HEK293 (cell line): ENCODE results near the gene OR6B3.
"Not testable (repeated sequence)": the region's sequence is repeated elsewhere in the genome, so short reads cannot be mapped to it uniquely, and the experiment has no call there.

ENCODE experiments used
- CTCF ChIA-PET: fragments of 350-600 bp; formaldehyde crosslinking; extraction: SDS; loops from one replicate; lab custom pipeline; 2021; ENCODE audit warnings: antibody characterized with exemption; lab: Yijun Ruan, JAX
- POLR2A ChIA-PET: fragments of 300-600 bp; formaldehyde crosslinking; extraction: SDS; loops from one replicate; lab custom pipeline; 2020; ENCODE audit warnings: antibody characterized with exemption, inconsistent platforms; lab: Yijun Ruan, JAX
- H3K27ac ChIP-seq: fragments of 200-500 bp; sonication (Bioruptor generic); 2 replicates; pipeline ENCODE4 v1.5.1; 2014; ENCODE audit warnings: low read depth, low read length, control low read depth, inconsistent platforms; ENCODE audit errors: extremely low read depth
- H3K36me3 ChIP-seq, 2 experiments: fragments of 200-500 bp in 1 of 2; sonication (Bioruptor generic) in 1 of 2; 1 replicate in 1 of 2; 2 replicates in 1 of 2; pipeline ENCODE4 v1.5.1; 2014 to 2017; ENCODE audit warnings: inconsistent platforms in 2 of 2, low read length in 2 of 2; ENCODE audit not compliant: control insufficient read depth in 2 of 2, insufficient read depth in 1 of 2
- H3K4me1 ChIP-seq: fragments of 200-500 bp; sonication (Bioruptor generic); 2 replicates; pipeline ENCODE4 v1.5.1; 2014; ENCODE audit warnings: mild to moderate bottlenecking, low read length, inconsistent platforms; ENCODE audit not compliant: control insufficient read depth, insufficient read depth
- H3K4me3 ChIP-seq: 2 replicates; pipeline ENCODE4 v1.5.1; 2011; ENCODE audit warnings: low read depth, mild to moderate bottlenecking, control low read depth, low read length, moderate library complexity
- H3K9me3 ChIP-seq: fragments of 200-500 bp; sonication (Bioruptor generic); 2 replicates; pipeline ENCODE4 v1.5.1; 2014; ENCODE audit warnings: low read depth, low read length, inconsistent platforms; ENCODE audit not compliant: control insufficient read depth, insufficient read depth
- BCL11A ChIP-seq: fragments of 450-650 bp; formaldehyde crosslinking; IDR thresholded peaks from 2 replicates; pipeline ENCODE4 v1.5.1; 2016; ENCODE audit warnings: low read depth, missing biosample characterization, missing genetic modification characterization
- KLF8 ChIP-seq: fragments of 450-650 bp; formaldehyde crosslinking; IDR thresholded peaks from 2 replicates; pipeline ENCODE4 v1.5.1; 2016; ENCODE audit warnings: missing biosample characterization, missing genetic modification characterization
- MZF1 ChIP-seq: fragments of 450-650 bp; formaldehyde crosslinking; IDR thresholded peaks from 2 replicates; pipeline ENCODE4 v1.5.1; 2017; ENCODE audit warnings: missing biosample characterization, missing genetic modification characterization, borderline replicate concordance
- OSR2 ChIP-seq: fragments of 450-650 bp; formaldehyde crosslinking; IDR thresholded peaks from 2 replicates; pipeline ENCODE4 v1.5.1; 2016; ENCODE audit warnings: missing biosample characterization, missing genetic modification characterization
- SALL2 ChIP-seq: fragments of 450-650 bp; formaldehyde crosslinking; IDR thresholded peaks from 2 replicates; pipeline ENCODE4 v1.5.0; 2017; ENCODE audit warnings: missing biosample characterization, mild to moderate bottlenecking, missing genetic modification characterization, borderline replicate concordance
- SCRT2 ChIP-seq: fragments of 450-650 bp; formaldehyde crosslinking; IDR thresholded peaks from 2 replicates; pipeline ENCODE4 v1.5.1; 2016; ENCODE audit warnings: missing biosample characterization, missing genetic modification characterization
- YY2 ChIP-seq: fragments of 450-650 bp; formaldehyde crosslinking; IDR thresholded peaks from 2 replicates; pipeline ENCODE4 v1.5.1; 2016; ENCODE audit warnings: missing biosample characterization, missing genetic modification characterization
- ZBTB7A ChIP-seq: fragments of 450-650 bp; formaldehyde crosslinking; IDR thresholded peaks from 2 replicates; pipeline ENCODE4 v1.5.1; 2016; ENCODE audit warnings: low read depth, missing biosample characterization, missing genetic modification characterization
- ZNF169 ChIP-seq: fragments of 450-650 bp; formaldehyde crosslinking; IDR thresholded peaks from 2 replicates; pipeline ENCODE4 v1.5.1; 2016; ENCODE audit warnings: missing biosample characterization, missing genetic modification characterization
- ZNF19 ChIP-seq: fragments of 450-650 bp; formaldehyde crosslinking; IDR thresholded peaks from 2 replicates; pipeline ENCODE4; 2016; ENCODE audit warnings: missing biosample characterization, missing genetic modification characterization, low read depth
- ZNF394 ChIP-seq: fragments of 450-650 bp; formaldehyde crosslinking; IDR thresholded peaks from 2 replicates; pipeline ENCODE4 v1.5.1; 2016; ENCODE audit warnings: missing biosample characterization, missing genetic modification characterization, mild to moderate bottlenecking, moderate library complexity, borderline replicate concordance
- ZNF529 ChIP-seq: fragments of 450-650 bp; formaldehyde crosslinking; IDR thresholded peaks from 2 replicates; pipeline ENCODE4 v1.5.1; 2017; ENCODE audit warnings: missing genetic modification characterization, missing biosample characterization; ENCODE audit not compliant: insufficient replicate concordance
- ZNF558 ChIP-seq: fragments of 450-650 bp; formaldehyde crosslinking; IDR thresholded peaks from 2 replicates; pipeline ENCODE4 v1.5.1; 2016; ENCODE audit warnings: missing biosample characterization, missing genetic modification characterization
- ZNF629 ChIP-seq: fragments of 450-650 bp; formaldehyde crosslinking; IDR thresholded peaks from 2 replicates; pipeline ENCODE4 v1.5.1; 2017; ENCODE audit warnings: missing biosample characterization, missing genetic modification characterization
- ZNF658 ChIP-seq: fragments of 450-650 bp; formaldehyde crosslinking; IDR thresholded peaks from 2 replicates; pipeline ENCODE4; 2016; ENCODE audit warnings: missing biosample characterization, missing genetic modification characterization
- ZNF76 ChIP-seq: fragments of 450-650 bp; formaldehyde crosslinking; IDR thresholded peaks from 2 replicates; pipeline ENCODE4; 2016; ENCODE audit warnings: low read depth, missing biosample characterization, missing genetic modification characterization, borderline replicate concordance
- ZNF837 ChIP-seq: fragments of 450-650 bp; formaldehyde crosslinking; IDR thresholded peaks from 2 replicates; pipeline ENCODE4 v1.5.1; 2016; ENCODE audit warnings: missing biosample characterization, missing genetic modification characterization
- ZSCAN23 ChIP-seq: fragments of 450-650 bp; formaldehyde crosslinking; IDR thresholded peaks from 2 replicates; pipeline ENCODE4 v1.5.1; 2016; ENCODE audit warnings: missing biosample characterization, missing genetic modification characterization
- TF ChIP-seq, protein P1 (sequence below): fragments of 450-650 bp; formaldehyde crosslinking; IDR thresholded peaks from 2 replicates; pipeline ENCODE4 v1.5.1; 2016; ENCODE audit warnings: missing biosample characterization, missing genetic modification characterization
- TF ChIP-seq, protein P2 (sequence below): fragments of 450-650 bp; formaldehyde crosslinking; IDR thresholded peaks from 2 replicates; pipeline ENCODE4 v1.5.1; 2017; ENCODE audit warnings: missing biosample characterization, mild to moderate bottlenecking, missing genetic modification characterization, moderate library complexity
- TF ChIP-seq, protein P3 (sequence below): fragments of 450-650 bp; formaldehyde crosslinking; conservative IDR thresholded peaks from 2 replicates; pipeline ENCODE4 v1.5.1; 2016; ENCODE audit warnings: low read depth, missing biosample characterization, missing genetic modification characterization

OR6B3 gene

DNA sequence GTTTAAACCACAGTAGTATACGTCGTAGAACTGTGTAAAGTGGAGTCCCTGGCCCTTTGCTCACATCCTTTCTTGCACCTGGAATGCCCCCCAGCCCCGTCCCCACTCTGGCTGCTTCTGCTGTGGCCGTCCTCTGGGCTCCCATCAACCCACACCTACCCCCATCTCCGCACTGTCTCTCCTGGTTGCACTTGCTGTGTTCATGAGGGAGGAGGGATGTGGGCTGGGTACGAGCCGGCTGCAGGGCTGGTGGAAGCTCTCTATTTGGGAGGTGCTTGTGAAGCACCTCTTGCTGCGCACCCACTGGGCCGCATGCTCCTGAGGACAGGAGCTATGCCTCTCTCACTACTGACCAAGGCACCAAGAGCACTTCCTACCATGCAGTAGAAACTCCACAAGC, 5.1 kb downstream of the OR6B3 start (continued):
- TF ChIP-seq, protein P1, sequence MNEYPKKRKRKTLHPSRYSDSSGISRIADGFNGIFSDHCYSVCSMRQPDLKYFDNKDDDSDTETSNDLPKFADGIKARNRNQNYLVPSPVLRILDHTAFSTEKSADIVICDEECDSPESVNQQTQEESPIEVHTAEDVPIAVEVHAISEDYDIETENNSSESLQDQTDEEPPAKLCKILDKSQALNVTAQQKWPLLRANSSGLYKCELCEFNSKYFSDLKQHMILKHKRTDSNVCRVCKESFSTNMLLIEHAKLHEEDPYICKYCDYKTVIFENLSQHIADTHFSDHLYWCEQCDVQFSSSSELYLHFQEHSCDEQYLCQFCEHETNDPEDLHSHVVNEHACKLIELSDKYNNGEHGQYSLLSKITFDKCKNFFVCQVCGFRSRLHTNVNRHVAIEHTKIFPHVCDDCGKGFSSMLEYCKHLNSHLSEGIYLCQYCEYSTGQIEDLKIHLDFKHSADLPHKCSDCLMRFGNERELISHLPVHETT (tag by site-specific recombination) = no peak
- TF ChIP-seq ZSCAN23 (no peak), ZNF837 (tag by site-specific recombination) (no peak), KLF8 (no peak)

DNA sequence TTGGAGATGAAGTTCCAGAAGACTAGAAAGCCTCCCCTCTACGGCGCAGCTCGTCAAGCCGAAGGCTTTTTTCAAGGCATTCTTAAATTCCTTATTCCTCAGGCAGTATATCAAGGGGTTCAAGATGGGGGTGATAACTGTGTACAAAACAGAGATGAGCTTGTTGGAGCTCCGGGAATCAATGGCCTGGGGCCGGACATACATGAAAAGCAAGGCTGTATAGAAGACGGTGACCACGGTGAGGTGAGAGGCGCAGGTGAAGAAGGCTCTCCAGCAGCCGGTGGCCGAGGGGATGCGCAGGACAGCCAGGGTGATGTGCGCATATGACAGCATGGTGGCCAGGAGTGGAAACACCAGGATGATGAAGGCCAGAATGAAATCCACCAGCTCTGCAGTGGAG, 8.2 kb downstream of the OR6B3 start:
- H3K4me1 ChIP-seq = no peaks in the 10 kb centered on the region
- no peak overlapping the region for H3K27ac ChIP-seq
- CTCF ChIA-PET = interaction anchor here (0.6 to 1.7 kb wide), 3 partner anchors 19 to 99 kb away, joined by 3 to 5 read pairs (median 4); no protein-coding TSS in a partner anchor
- POLR2A ChIA-PET = no interaction called here
- no peaks in the 10 kb centered on the region for H3K9me3 ChIP-seq
- TF ChIP-seq ZNF19 (tag by site-specific recombination) (no peak), ZNF394 (no peak), ZBTB7A (no peak), OSR2 (tag by site-specific recombination) (no peak), SALL2 (tag by site-specific recombination) (no peak), ZNF629 (no peak), ZNF529 (tag by site-specific recombination) (no peak), YY2 (tag by site-specific recombination) (no peak), ZNF169 (tag by site-specific recombination) (no peak), BCL11A (tag by site-specific recombination) (no peak)
- TF ChIP-seq, protein P2, sequence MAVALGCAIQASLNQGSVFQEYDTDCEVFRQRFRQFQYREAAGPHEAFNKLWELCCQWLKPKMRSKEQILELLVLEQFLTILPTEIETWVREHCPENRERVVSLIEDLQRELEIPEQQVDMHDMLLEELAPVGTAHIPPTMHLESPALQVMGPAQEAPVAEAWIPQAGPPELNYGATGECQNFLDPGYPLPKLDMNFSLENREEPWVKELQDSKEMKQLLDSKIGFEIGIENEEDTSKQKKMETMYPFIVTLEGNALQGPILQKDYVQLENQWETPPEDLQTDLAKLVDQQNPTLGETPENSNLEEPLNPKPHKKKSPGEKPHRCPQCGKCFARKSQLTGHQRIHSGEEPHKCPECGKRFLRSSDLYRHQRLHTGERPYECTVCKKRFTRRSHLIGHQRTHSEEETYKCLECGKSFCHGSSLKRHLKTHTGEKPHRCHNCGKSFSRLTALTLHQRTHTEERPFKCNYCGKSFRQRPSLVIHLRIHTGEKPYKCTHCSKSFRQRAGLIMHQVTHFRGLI (tag by site-specific recombination) = no peak
- H3K4me3 ChIP-seq = no peak overlapping the region
- H3K36me3 ChIP-seq = no peaks in the 10 kb centered on the region

DNA sequence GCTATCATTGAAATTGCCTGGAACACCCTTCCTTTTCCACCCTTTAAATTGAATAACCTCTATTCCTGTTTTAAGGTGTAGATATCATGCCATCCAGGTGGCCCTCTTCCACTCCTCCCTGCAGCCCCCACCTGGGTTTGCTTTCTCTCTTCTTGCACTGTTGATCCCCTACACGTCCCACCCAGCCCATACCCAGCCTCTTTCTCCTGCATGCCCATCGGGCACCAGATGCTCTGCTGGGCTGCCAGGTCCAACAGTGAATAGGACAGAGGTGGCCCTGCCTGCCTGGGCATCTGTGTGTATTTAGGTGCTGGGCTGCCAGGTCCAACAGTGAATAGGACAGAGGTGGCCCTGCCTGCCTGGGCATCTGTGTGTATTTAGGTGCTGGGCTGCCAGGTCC, 9.2 kb downstream of the OR6B3 start:
- H3K4me1 ChIP-seq, H3K4me3 ChIP-seq, H3K27ac ChIP-seq, POLR2A ChIA-PET, H3K9me3 ChIP-seq, H3K36me3 ChIP-seq: not testable (repeated sequence)
- CTCF ChIA-PET = interaction anchor here (1.4 kb wide), 1 partner anchor 100 kb away, joined by 5 read pairs; no protein-coding TSS in a partner anchor

DNA sequence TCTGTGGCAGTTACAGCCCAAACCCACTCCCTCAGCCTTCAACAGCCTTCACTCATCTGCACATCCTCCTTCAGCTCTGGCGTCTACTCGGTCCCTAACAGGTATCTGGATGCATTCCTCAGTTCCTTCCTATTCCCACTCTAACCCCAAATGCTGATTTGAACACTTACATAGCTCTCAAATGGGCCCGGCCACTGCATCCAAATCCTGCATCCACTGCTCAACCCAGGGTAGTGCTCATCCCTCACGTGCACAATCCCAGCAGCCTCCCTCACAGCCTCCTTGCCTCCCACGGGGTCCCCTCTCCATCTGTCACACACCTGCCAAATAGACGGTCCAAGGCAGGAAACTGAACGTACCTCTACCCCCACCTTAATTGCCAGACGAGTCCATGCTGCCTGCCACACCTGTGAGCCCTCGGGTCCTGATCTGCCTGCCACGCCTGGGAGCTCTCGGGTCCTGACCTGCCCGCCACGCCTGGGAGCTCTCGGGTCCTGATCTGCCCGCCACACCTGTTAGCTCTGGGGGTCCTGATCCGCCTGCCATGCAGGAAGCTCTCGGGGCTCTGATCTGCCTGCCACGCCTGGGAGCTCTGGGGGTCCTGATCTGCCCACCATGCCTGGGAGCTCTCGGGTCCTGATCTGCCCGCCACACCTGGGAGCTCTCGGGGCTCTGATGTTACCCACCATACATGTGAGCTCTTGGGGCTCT, 9.9 kb downstream of the OR6B3 start:
- ChIA-PET CTCF (interaction anchor here (1.4 kb wide), 1 partner anchor 100 kb away, joined by 5 read pairs; no protein-coding TSS in a partner anchor), POLR2A (no interaction called here)
- Histone ChIP-seq H3K4me3 (no peak overlapping the region), H3K4me1 (no peaks in the 10 kb centered on the region), H3K9me3 (no peaks in the 10 kb centered on the region), H3K36me3 (no peaks in the 10 kb centered on the region), H3K27ac (no peak overlapping the region)
- no peak for TF ChIP-seq MZF1 (tag by site-specific recombination)
- TF ChIP-seq, protein P2 (tag by site-specific recombination) = no peak
- TF ChIP-seq ZNF558 (tag by site-specific recombination) = no peak
- no peak for TF ChIP-seq SCRT2 (tag by site-specific recombination)
- TF ChIP-seq, protein P3, sequence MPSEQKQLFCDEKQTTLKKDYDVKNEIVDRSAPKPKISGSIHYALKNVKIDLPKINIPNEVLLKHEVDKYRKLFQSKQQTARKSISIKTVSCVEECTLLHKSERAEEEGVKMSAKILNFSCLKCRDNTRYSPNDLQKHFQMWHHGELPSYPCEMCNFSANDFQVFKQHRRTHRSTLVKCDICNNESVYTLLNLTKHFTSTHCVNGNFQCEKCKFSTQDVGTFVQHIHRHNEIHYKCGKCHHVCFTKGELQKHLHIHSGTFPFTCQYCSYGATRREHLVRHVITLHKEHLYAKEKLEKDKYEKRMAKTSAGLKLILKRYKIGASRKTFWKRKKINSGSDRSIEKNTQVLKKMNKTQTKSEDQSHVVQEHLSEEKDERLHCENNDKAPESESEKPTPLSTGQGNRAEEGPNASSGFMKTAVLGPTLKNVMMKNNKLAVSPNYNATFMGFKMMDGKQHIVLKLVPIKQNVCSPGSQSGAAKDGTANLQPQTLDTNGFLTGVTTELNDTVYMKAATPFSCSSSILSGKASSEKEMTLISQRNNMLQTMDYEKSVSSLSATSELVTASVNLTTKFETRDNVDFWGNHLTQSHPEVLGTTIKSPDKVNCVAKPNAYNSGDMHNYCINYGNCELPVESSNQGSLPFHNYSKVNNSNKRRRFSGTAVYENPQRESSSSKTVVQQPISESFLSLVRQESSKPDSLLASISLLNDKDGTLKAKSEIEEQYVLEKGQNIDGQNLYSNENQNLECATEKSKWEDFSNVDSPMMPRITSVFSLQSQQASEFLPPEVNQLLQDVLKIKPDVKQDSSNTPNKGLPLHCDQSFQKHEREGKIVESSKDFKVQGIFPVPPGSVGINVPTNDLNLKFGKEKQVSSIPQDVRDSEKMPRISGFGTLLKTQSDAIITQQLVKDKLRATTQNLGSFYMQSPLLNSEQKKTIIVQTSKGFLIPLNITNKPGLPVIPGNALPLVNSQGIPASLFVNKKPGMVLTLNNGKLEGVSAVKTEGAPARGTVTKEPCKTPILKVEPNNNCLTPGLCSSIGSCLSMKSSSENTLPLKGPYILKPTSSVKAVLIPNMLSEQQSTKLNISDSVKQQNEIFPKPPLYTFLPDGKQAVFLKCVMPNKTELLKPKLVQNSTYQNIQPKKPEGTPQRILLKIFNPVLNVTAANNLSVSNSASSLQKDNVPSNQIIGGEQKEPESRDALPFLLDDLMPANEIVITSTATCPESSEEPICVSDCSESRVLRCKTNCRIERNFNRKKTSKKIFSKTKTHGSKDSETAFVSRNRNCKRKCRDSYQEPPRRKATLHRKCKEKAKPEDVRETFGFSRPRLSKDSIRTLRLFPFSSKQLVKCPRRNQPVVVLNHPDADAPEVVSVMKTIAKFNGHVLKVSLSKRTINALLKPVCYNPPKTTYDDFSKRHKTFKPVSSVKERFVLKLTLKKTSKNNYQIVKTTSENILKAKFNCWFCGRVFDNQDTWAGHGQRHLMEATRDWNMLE = no peak
- TF ChIP-seq ZNF76 (tag by site-specific recombination) = no peak
- no peak for TF ChIP-seq SALL2 (tag by site-specific recombination)
- no peak for TF ChIP-seq ZNF658 (tag by site-specific recombination)
